SU-DHL-6 (cell line): ENCODE measurements around the gene GPI.

ENCODE experiments used
- H2AFZ ChIP-seq: fragments of 200-600 bp; sonication (generic); 2 replicates; pipeline ENCODE4 v1.6.1; 2014; ENCODE audit warnings: low read depth, mild to moderate bottlenecking, moderate library complexity, mixed read lengths, antibody characterized with exemption, low read length; ENCODE audit not compliant: severe bottlenecking
- H3F3A ChIP-seq: fragments of 200-600 bp; shearing (Covaris generic); 2 replicates; pipeline ENCODE4 v1.6.0; 2016; ENCODE audit warnings: antibody characterized with exemption, mild to moderate bottlenecking; ENCODE audit not compliant: insufficient read depth
- H3K27ac ChIP-seq: fragments of 200-600 bp; sonication (generic); 2 replicates; pipeline ENCODE4 v1.5.1; 2016; ENCODE audit warnings: low read depth, mild to moderate bottlenecking, low read length, moderate library complexity, mixed read lengths
- H3K27me3 ChIP-seq: fragments of 200-600 bp; sonication (generic), shearing (Covaris generic); 2 replicates; pipeline ENCODE4 v1.6.0; 2014; ENCODE audit warnings: mild to moderate bottlenecking, low read length
- H3K36me3 ChIP-seq: fragments of 200-600 bp; sonication (generic); 2 replicates; pipeline ENCODE4 v1.6.1; 2014; ENCODE audit warnings: mild to moderate bottlenecking, low read length, mixed read lengths
- H3K4me2 ChIP-seq: fragments of 300-600, 200-600 bp; shearing (Covaris generic), sonication (generic); 2 replicates; pipeline ENCODE4 v1.6.0; 2014; ENCODE audit warnings: low read length, low read depth, mild to moderate bottlenecking; ENCODE audit not compliant: poor library complexity, severe bottlenecking
- H3K4me3 ChIP-seq: fragments of 200-600 bp; sonication (generic); 2 replicates; pipeline ENCODE4 v1.5.1; 2014; ENCODE audit warnings: antibody characterized with exemption, low read length, mild to moderate bottlenecking, mixed read lengths; ENCODE audit not compliant: insufficient read depth, poor library complexity, severe bottlenecking
- H3K79me2 ChIP-seq: fragments of 200-600 bp; sonication (generic); 2 replicates; pipeline ENCODE4 v1.6.1; 2014; ENCODE audit warnings: mild to moderate bottlenecking, low read length, moderate library complexity; ENCODE audit not compliant: insufficient read depth
- H3K9ac ChIP-seq: fragments of 200-600 bp; sonication (generic); 2 replicates; pipeline ENCODE4 v1.7.0; 2014; ENCODE audit warnings: mild to moderate bottlenecking, low read length
- H3K9me2 ChIP-seq: fragments of 200-600 bp; sonication (generic); replicated peaks from 2 replicates; pipeline ENCODE4 v1.6.1; 2014; ENCODE audit warnings: low read length; ENCODE audit not compliant: insufficient read depth
- H3K9me3 ChIP-seq: fragments of 200-600 bp; sonication (generic); 2 replicates; pipeline ENCODE4 v1.6.1; 2014; ENCODE audit warnings: low read length, mixed read lengths; ENCODE audit not compliant: insufficient read depth
- H4K20me1 ChIP-seq: fragments of 200-600 bp; sonication (generic); 2 replicates; pipeline ENCODE4 v1.6.1; 2014; ENCODE audit warnings: low read depth, mild to moderate bottlenecking, antibody characterized with exemption, low read length, moderate library complexity, mixed read lengths
- CTCF ChIP-seq: fragments of 200-600 bp; sonication (generic); IDR thresholded peaks from one replicate; pipeline ENCODE4 v1.5.1; 2017; ENCODE audit warnings: antibody characterized with exemption, mild to moderate bottlenecking, low read length, moderate library complexity; ENCODE audit not compliant: insufficient read depth, poor library complexity, severe bottlenecking
- EZH2phosphoT487 ChIP-seq: fragments of 200-600 bp; sonication (generic), shearing (Covaris generic); conservative IDR thresholded peaks from 2 replicates; pipeline ENCODE4 v1.6.1; 2018; ENCODE audit warnings: mild to moderate bottlenecking, antibody characterized with exemption, low read length, moderate library complexity, mixed read lengths

GPI gene

GRCh38 chr19:34359954-34360315, 5.1 kb upstream of the GPI start:
- Histone ChIP-seq H3K9me2 (no peaks in the 10 kb centered on the region), H3K9ac (peak overlapping the region; percentile 63), H3K27me3 (no peaks in the 10 kb centered on the region), H3K9me3 (no peaks in the 10 kb centered on the region), H3F3A (peaks cover 15% of the 10 kb centered on the region), H3K27ac (no peak overlapping the region), H2AFZ (peak overlapping the region; percentile 80), H4K20me1 (no peaks in the 10 kb centered on the region), H3K36me3 (no peaks in the 10 kb centered on the region), H3K4me3 (peak overlapping the region; percentile 56), H3K4me2 (peak overlapping the region; percentile 78), H3K79me2 (no peaks in the 10 kb centered on the region)
- no peak for TF ChIP-seq CTCF
- TF ChIP-seq EZH2phosphoT487: no peak

GRCh38 chr19:34360354-34360909, 4.6 kb upstream of the GPI start:
- no peak overlapping the region for H2AFZ ChIP-seq
- no peaks in the 10 kb centered on the region for H3K9me3 ChIP-seq
- H3K9ac ChIP-seq: no peak overlapping the region; the same call in 1 of the 2 replicates
- H3K27ac ChIP-seq: no peak overlapping the region
- no peak for TF ChIP-seq CTCF
- no peak for TF ChIP-seq EZH2phosphoT487
- H3K79me2 ChIP-seq: peaks cover 4% of the 10 kb centered on the region
- no peaks in the 10 kb centered on the region for H3K9me2 ChIP-seq
- H3K36me3 ChIP-seq: no peaks in the 10 kb centered on the region
- H3K4me3 ChIP-seq: no peak overlapping the region
- H3F3A ChIP-seq: peaks cover 15% of the 10 kb centered on the region
- no peak overlapping the region for H3K4me2 ChIP-seq
- no peaks in the 10 kb centered on the region for H3K27me3 ChIP-seq
- no peaks in the 10 kb centered on the region for H4K20me1 ChIP-seq

- no peak overlapping the region for H3K9ac ChIP-seq
- no peak overlapping the region for H3K4me2 ChIP-seq
- H3K9me3 ChIP-seq: no peaks in the 10 kb centered on the region
- no peak overlapping the region for H2AFZ ChIP-seq
- no peak overlapping the region for H3K4me3 ChIP-seq
- no peaks in the 10 kb centered on the region for H4K20me1 ChIP-seq
- H3K9me2 ChIP-seq: no peaks in the 10 kb centered on the region
- H3K79me2 ChIP-seq: peaks cover 22% of the 10 kb centered on the region
- H3K27me3 ChIP-seq: no peaks in the 10 kb centered on the region
- peaks cover 12% of the 10 kb centered on the region for H3F3A ChIP-seq
- H3K27ac ChIP-seq: no peak overlapping the region
- TF ChIP-seq EZH2phosphoT487 (no peak), CTCF (no peak)
- no peaks in the 10 kb centered on the region for H3K36me3 ChIP-seq
Observed at GRCh38 chr19:34362679-34363069, 2.3 kb upstream of the GPI start.
